ENCODE measurements around the gene RUBCN.

DNA sequence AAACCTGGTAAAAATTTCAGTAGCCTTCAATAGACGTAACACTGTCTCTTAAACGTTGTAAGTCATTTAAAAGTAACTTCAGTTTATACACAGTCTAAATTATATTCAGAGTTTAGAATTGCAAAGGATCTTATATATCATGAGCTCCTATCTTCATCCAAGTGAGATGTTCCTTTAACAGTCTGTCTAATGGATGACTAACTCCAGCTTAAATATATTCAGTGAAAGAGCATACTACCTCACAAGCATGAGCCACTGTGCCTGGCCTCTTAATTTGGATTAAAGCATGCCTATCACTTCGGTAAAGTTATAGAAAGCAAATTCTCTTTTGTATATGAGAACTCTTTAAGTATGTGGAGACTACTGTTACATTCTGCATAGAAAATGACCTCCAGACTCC, 20.0 kb upstream of the RUBCN start:
- no peak for TF ChIP-seq ZBTB17 (tag by site-specific recombination; IDR thresholded peaks at IDR 0.05)
- no peak for TF ChIP-seq ZNF138 (tag by site-specific recombination; IDR thresholded peaks at IDR 0.05; ENCODE audit: borderline replicate concordance)
- no peak for TF ChIP-seq ZNF510 (tag by site-specific recombination; IDR thresholded peaks at IDR 0.05; ENCODE audit: insufficient replicate concordance)
- TF ChIP-seq, protein P1, sequence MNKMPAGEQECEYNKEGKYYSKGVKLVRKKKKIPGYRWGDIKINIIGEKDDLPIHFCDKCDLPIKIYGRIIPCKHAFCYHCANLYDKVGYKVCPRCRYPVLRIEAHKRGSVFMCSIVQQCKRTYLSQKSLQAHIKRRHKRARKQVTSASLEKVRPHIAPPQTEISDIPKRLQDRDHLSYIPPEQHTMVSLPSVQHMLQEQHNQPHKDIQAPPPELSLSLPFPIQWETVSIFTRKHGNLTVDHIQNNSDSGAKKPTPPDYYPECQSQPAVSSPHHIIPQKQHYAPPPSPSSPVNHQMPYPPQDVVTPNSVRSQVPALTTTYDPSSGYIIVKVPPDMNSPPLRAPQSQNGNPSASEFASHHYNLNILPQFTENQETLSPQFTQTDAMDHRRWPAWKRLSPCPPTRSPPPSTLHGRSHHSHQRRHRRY (tag by site-specific recombination; IDR thresholded peaks at IDR 0.05) = no peak
- TF ChIP-seq, protein P2, sequence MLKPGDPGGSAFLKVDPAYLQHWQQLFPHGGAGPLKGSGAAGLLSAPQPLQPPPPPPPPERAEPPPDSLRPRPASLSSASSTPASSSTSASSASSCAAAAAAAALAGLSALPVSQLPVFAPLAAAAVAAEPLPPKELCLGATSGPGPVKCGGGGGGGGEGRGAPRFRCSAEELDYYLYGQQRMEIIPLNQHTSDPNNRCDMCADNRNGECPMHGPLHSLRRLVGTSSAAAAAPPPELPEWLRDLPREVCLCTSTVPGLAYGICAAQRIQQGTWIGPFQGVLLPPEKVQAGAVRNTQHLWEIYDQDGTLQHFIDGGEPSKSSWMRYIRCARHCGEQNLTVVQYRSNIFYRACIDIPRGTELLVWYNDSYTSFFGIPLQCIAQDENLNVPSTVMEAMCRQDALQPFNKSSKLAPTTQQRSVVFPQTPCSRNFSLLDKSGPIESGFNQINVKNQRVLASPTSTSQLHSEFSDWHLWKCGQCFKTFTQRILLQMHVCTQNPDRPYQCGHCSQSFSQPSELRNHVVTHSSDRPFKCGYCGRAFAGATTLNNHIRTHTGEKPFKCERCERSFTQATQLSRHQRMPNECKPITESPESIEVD (tag by site-specific recombination; IDR thresholded peaks at IDR 0.05) = no peak
- no peak for TF ChIP-seq ZNF555 (tag by site-specific recombination; conservative IDR thresholded peaks at IDR 0.05)
- TF ChIP-seq, protein P3, sequence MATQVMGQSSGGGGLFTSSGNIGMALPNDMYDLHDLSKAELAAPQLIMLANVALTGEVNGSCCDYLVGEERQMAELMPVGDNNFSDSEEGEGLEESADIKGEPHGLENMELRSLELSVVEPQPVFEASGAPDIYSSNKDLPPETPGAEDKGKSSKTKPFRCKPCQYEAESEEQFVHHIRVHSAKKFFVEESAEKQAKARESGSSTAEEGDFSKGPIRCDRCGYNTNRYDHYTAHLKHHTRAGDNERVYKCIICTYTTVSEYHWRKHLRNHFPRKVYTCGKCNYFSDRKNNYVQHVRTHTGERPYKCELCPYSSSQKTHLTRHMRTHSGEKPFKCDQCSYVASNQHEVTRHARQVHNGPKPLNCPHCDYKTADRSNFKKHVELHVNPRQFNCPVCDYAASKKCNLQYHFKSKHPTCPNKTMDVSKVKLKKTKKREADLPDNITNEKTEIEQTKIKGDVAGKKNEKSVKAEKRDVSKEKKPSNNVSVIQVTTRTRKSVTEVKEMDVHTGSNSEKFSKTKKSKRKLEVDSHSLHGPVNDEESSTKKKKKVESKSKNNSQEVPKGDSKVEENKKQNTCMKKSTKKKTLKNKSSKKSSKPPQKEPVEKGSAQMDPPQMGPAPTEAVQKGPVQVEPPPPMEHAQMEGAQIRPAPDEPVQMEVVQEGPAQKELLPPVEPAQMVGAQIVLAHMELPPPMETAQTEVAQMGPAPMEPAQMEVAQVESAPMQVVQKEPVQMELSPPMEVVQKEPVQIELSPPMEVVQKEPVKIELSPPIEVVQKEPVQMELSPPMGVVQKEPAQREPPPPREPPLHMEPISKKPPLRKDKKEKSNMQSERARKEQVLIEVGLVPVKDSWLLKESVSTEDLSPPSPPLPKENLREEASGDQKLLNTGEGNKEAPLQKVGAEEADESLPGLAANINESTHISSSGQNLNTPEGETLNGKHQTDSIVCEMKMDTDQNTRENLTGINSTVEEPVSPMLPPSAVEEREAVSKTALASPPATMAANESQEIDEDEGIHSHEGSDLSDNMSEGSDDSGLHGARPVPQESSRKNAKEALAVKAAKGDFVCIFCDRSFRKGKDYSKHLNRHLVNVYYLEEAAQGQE (tag by site-specific recombination; IDR thresholded peaks at IDR 0.05) = no peak
- TF ChIP-seq ZNF416 (tag by site-specific recombination; IDR thresholded peaks at IDR 0.05) = no peak
- TF ChIP-seq, protein P4, sequence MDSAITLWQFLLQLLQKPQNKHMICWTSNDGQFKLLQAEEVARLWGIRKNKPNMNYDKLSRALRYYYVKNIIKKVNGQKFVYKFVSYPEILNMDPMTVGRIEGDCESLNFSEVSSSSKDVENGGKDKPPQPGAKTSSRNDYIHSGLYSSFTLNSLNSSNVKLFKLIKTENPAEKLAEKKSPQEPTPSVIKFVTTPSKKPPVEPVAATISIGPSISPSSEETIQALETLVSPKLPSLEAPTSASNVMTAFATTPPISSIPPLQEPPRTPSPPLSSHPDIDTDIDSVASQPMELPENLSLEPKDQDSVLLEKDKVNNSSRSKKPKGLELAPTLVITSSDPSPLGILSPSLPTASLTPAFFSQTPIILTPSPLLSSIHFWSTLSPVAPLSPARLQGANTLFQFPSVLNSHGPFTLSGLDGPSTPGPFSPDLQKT (IDR thresholded peaks at IDR 0.05; ENCODE audit: borderline replicate concordance, low read depth, low read length) = no peak
- TF ChIP-seq, protein P5, sequence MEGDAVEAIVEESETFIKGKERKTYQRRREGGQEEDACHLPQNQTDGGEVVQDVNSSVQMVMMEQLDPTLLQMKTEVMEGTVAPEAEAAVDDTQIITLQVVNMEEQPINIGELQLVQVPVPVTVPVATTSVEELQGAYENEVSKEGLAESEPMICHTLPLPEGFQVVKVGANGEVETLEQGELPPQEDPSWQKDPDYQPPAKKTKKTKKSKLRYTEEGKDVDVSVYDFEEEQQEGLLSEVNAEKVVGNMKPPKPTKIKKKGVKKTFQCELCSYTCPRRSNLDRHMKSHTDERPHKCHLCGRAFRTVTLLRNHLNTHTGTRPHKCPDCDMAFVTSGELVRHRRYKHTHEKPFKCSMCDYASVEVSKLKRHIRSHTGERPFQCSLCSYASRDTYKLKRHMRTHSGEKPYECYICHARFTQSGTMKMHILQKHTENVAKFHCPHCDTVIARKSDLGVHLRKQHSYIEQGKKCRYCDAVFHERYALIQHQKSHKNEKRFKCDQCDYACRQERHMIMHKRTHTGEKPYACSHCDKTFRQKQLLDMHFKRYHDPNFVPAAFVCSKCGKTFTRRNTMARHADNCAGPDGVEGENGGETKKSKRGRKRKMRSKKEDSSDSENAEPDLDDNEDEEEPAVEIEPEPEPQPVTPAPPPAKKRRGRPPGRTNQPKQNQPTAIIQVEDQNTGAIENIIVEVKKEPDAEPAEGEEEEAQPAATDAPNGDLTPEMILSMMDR (tag by site-specific recombination; IDR thresholded peaks at IDR 0.05) = no peak
- TF ChIP-seq, protein P6, sequence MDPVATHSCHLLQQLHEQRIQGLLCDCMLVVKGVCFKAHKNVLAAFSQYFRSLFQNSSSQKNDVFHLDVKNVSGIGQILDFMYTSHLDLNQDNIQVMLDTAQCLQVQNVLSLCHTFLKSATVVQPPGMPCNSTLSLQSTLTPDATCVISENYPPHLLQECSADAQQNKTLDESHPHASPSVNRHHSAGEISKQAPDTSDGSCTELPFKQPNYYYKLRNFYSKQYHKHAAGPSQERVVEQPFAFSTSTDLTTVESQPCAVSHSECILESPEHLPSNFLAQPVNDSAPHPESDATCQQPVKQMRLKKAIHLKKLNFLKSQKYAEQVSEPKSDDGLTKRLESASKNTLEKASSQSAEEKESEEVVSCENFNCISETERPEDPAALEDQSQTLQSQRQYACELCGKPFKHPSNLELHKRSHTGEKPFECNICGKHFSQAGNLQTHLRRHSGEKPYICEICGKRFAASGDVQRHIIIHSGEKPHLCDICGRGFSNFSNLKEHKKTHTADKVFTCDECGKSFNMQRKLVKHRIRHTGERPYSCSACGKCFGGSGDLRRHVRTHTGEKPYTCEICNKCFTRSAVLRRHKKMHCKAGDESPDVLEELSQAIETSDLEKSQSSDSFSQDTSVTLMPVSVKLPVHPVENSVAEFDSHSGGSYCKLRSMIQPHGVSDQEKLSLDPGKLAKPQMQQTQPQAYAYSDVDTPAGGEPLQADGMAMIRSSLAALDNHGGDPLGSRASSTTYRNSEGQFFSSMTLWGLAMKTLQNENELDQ (tag by site-specific recombination; IDR thresholded peaks at IDR 0.05; ENCODE audit: low read depth) = no peak
- no peak for TF ChIP-seq ZNF175 (tag by site-specific recombination; IDR thresholded peaks at IDR 0.05)
